OCI-LY7 (cell line): ENCODE measurements around the gene TRAPPC3L. TPM values are rescaled to one million over a fixed set of nuclear protein-coding genes. Genes with fewer than 3 reads are reported as not detected.

Experiments used
- BruUV-seq: library from RNA; stranded (reverse); fragments of 400-500 nt; replicated peaks from 2 replicates; lab custom pipeline; 2021; lab: Mats Ljungman, UMichigan
- CTCF ChIA-PET: fragments of 300-600 bp; sonication (Branson Sonifier 250); formaldehyde crosslinking; loops from one replicate; lab custom pipeline; 2022; ENCODE audit warnings: antibody characterized with exemption; ENCODE audit not compliant: unreplicated experiment; lab: Charles Lee
- POLR2A ChIA-PET: fragments of 300-600 bp; sonication (Branson Sonifier 250); formaldehyde crosslinking; loops from one replicate; lab custom pipeline; 2022; ENCODE audit warnings: antibody characterized with exemption; lab: Charles Lee
- DNase-seq: peaks from one replicate; pipeline ENCODE4 v3.0.0-alpha.2; 2015; ENCODE audit warnings: low spot score
- H2AFZ ChIP-seq: fragments of 200-600 bp; sonication (generic), shearing (Covaris generic); 2 replicates; pipeline ENCODE4 v1.6.1; 2014; ENCODE audit warnings: mild to moderate bottlenecking, antibody characterized with exemption, low read length, moderate library complexity
- H3K27ac ChIP-seq: fragments of 200-600 bp; sonication (generic); 2 replicates; pipeline ENCODE4 v1.5.1; 2014; ENCODE audit warnings: mixed run types, low read depth, mild to moderate bottlenecking, moderate library complexity, low read length, inconsistent platforms; ENCODE audit not compliant: poor library complexity, severe bottlenecking
- H3K36me3 ChIP-seq: fragments of 200-600 bp; sonication (generic); 2 replicates; pipeline ENCODE4 v1.6.1; 2014; ENCODE audit warnings: mild to moderate bottlenecking, antibody characterized with exemption, low read length, moderate library complexity, mixed read lengths; ENCODE audit not compliant: insufficient read depth
- H3K4me1 ChIP-seq: fragments of 200-600 bp; sonication (generic); 2 replicates; pipeline ENCODE4 v1.5.1; 2014; ENCODE audit warnings: mild to moderate bottlenecking, low read length; ENCODE audit not compliant: insufficient read depth, poor library complexity, severe bottlenecking
- H3K4me2 ChIP-seq: fragments of 200-600 bp; sonication (generic); 2 replicates; pipeline ENCODE4 v1.6.1; 2014; ENCODE audit warnings: mild to moderate bottlenecking, low read length
- H3K4me3 ChIP-seq: fragments of 200-600 bp; sonication (generic); 2 replicates; pipeline ENCODE4 v1.5.1; 2014; ENCODE audit warnings: mild to moderate bottlenecking, low read depth, low read length; ENCODE audit not compliant: poor library complexity, severe bottlenecking
- H3K79me2 ChIP-seq: fragments of 200-600 bp; sonication (generic); 2 replicates; pipeline ENCODE4 v1.6.1; 2016; ENCODE audit warnings: low read depth, mild to moderate bottlenecking, low read length, moderate library complexity, mixed read lengths; ENCODE audit not compliant: insufficient read depth
- H3K9me2 ChIP-seq: fragments of 200-600 bp; sonication (generic); 2 replicates; pipeline ENCODE4 v1.6.1; 2016; ENCODE audit warnings: mild to moderate bottlenecking, low read length, mixed read lengths; ENCODE audit not compliant: insufficient read depth
- H3K9me3 ChIP-seq: fragments of 200-600 bp; sonication (generic); 2 replicates; pipeline ENCODE4 v1.6.1; 2014; ENCODE audit warnings: mild to moderate bottlenecking, mixed run types, low read length, mixed read lengths
- H4K20me1 ChIP-seq: fragments of 200-600 bp; sonication (generic); 2 replicates; pipeline ENCODE4 v1.6.1; 2014; ENCODE audit warnings: mild to moderate bottlenecking, antibody characterized with exemption, low read length, moderate library complexity, mixed read lengths; ENCODE audit not compliant: insufficient read depth
- EZH2phosphoT487 ChIP-seq: fragments of 200-600 bp; sonication (generic); IDR thresholded peaks from 2 replicates; pipeline ENCODE4 v1.6.1; 2018; ENCODE audit warnings: low read depth, borderline replicate concordance, mild to moderate bottlenecking, mixed run types, antibody characterized with exemption, low read length, moderate library complexity, mixed read lengths
- intact Hi-C: fragments of 100-400 bp; cut with micrococcal nuclease; formaldehyde crosslinking; loops from one replicate; pipeline ENCODE4 v1.10.0; 2022; ENCODE audit not compliant: unreplicated experiment
- total RNA-seq, 2 experiments: library from RNA; depleted of rRNA in 1 of 2; stranded (reverse); fragments of >200 nt in 1 of 2; shearing (Covaris generic) in 1 of 2; gene quantifications; 2 replicates each; pipeline ENCODE4 v1.2.3, GENCODE V29; 2014 to 2022
- TF ChIP-seq, protein P1 (sequence below): fragments of 200-600 bp; sonication (generic); conservative IDR thresholded peaks from 2 replicates; pipeline ENCODE4 v1.5.1; 2014; ENCODE audit warnings: mild to moderate bottlenecking, antibody characterized with exemption, low read length, moderate library complexity, mixed read lengths

The TRAPPC3L gene
- total RNA-seq, 2 experiments from 2014 or later = not detected

DNA sequence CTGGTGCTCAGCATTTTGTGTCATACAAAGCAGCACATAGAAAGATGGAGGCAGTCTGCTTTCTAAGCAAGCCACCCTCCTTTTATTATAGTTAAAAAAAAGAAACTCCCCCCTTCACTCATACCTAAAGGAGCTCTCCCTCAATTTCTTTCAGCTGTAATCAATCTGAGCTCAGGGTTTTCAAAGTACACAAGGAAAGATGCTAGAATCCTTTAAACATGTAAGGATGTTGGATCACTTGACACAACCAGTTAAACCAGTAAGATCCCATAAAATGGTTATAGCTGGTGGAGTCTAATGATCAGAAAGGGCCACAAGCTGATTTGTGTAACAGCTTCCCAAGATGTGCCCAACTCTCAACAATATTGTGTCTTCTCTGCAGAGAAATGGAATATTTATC, 8.0 kb upstream of the TRAPPC3L start, which contains the start of gene CALHM4:
TSS of gene CALHM4 (plus strand) at position 301 of the 400 bp plus-strand sequence. CDS start at position 344, 43 bp downstream.
- Histone ChIP-seq H3K9me2 (no peaks in the 10 kb centered on the region), H3K4me1 (no peaks in the 10 kb centered on the region), H3K4me2 (no peak within 1 kb of the TSS), H4K20me1 (no peaks in the 10 kb centered on the region), H3K79me2 (no peaks in the 10 kb centered on the region), H3K36me3 (no peaks in the 10 kb centered on the region), H3K4me3 (no peak within 1 kb of the TSS), H2AFZ (no peak within 1 kb of the TSS), H3K27ac (no peak within 1 kb of the TSS), H3K9me3 (no peaks in the 10 kb centered on the region)
- no peak for DNase-seq
- intact Hi-C loops = no loop called here
- no TSS peak for BruUV-seq
- TF ChIP-seq EZH2phosphoT487 = no peak
- TF ChIP-seq, protein P1, sequence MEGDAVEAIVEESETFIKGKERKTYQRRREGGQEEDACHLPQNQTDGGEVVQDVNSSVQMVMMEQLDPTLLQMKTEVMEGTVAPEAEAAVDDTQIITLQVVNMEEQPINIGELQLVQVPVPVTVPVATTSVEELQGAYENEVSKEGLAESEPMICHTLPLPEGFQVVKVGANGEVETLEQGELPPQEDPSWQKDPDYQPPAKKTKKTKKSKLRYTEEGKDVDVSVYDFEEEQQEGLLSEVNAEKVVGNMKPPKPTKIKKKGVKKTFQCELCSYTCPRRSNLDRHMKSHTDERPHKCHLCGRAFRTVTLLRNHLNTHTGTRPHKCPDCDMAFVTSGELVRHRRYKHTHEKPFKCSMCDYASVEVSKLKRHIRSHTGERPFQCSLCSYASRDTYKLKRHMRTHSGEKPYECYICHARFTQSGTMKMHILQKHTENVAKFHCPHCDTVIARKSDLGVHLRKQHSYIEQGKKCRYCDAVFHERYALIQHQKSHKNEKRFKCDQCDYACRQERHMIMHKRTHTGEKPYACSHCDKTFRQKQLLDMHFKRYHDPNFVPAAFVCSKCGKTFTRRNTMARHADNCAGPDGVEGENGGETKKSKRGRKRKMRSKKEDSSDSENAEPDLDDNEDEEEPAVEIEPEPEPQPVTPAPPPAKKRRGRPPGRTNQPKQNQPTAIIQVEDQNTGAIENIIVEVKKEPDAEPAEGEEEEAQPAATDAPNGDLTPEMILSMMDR = no peak
- CTCF ChIA-PET = no interaction called here
- POLR2A ChIA-PET = interaction anchor here (0.5 to 1.0 kb wide), 2 partner anchors 10 to 201 kb away, joined by 3 to 5 read pairs; no protein-coding TSS in a partner anchor

DNA sequence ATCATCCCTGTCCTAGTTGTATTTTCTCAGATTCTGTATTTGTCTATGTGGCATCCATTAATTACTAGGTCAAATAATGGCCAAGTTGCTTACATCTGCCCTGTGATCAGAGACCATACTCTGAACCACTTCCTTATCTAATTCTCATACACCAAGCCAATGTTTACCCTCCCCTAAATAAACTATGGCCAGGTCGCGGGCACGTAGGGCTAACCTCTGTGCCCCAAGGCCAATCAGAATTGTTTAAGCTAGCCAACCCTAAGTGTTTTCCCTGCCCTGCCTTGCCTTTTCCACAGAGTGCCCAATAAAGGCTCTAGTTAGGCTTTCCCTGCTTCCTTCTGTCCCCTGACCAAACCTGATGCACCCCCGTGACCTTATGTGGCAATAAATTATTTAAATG, 5.3 kb upstream of the TRAPPC3L start:
- no peaks in the 10 kb centered on the region for H3K36me3 ChIP-seq
- intact Hi-C loops = no loop called here
- no peak for TF ChIP-seq EZH2phosphoT487
- TF ChIP-seq, protein P1 = no peak
- CTCF ChIA-PET = no interaction called here
- H3K9me2 ChIP-seq = no peaks in the 10 kb centered on the region
- H3K79me2 ChIP-seq = no peaks in the 10 kb centered on the region
- POLR2A ChIA-PET = interaction anchor here (0.9 kb wide), 1 partner anchor 10 kb away, joined by 5 read pairs; no protein-coding TSS in a partner anchor
- BruUV-seq = no TSS peak
- no peaks in the 10 kb centered on the region for H3K9me3 ChIP-seq
- H3K4me1 ChIP-seq = no peaks in the 10 kb centered on the region
- no peak overlapping the region for H3K27ac ChIP-seq
- H3K4me2 ChIP-seq = no peak overlapping the region
- no peak overlapping the region for H2AFZ ChIP-seq
- no peak for DNase-seq
- no peak overlapping the region for H3K4me3 ChIP-seq
- no peaks in the 10 kb centered on the region for H4K20me1 ChIP-seq

DNA sequence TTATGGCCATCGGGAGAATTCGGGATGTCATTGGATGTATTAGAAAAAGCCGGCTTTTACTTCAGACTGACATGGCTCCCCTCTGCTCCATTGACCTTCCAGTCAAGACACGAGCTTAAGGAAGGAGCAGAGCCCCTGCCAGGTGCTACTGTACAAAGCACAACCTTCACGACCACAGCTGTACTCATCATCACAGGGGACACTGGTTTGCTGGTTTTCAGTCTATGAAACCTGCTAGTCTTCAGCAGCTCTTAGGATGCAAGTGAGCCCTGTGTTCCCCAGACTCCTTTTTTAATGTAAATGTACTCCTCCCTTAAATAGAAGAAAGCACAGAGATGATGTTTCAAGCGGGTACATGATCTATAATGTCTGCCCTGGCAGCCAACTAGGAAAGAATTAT, 1.9 kb upstream of the TRAPPC3L start:
- H3K27ac ChIP-seq = no peak overlapping the region
- no TSS peak for BruUV-seq
- no peaks in the 10 kb centered on the region for H3K9me2 ChIP-seq
- no peaks in the 10 kb centered on the region for H3K9me3 ChIP-seq
- DNase-seq = no peak
- H4K20me1 ChIP-seq = no peaks in the 10 kb centered on the region
- POLR2A ChIA-PET = no interaction called here
- H3K4me1 ChIP-seq = no peaks in the 10 kb centered on the region
- CTCF ChIA-PET = interaction anchor here (0.7 kb wide), 1 partner anchor 239 kb away, joined by 3 read pairs; no protein-coding TSS in a partner anchor
- H3K36me3 ChIP-seq = no peaks in the 10 kb centered on the region
- no peak overlapping the region for H2AFZ ChIP-seq
- H3K4me2 ChIP-seq = no peak overlapping the region
- no peak overlapping the region for H3K4me3 ChIP-seq
- intact Hi-C loops = no loop called here
- no peaks in the 10 kb centered on the region for H3K79me2 ChIP-seq
- no peak for TF ChIP-seq EZH2phosphoT487
- TF ChIP-seq, protein P1 = no peak
